ENCODE results near the gene SMIM21.

GRCh38 chr18:75362435-75362834, 65.1 kb downstream of the SMIM21 start:
- TF ChIP-seq, protein P1, sequence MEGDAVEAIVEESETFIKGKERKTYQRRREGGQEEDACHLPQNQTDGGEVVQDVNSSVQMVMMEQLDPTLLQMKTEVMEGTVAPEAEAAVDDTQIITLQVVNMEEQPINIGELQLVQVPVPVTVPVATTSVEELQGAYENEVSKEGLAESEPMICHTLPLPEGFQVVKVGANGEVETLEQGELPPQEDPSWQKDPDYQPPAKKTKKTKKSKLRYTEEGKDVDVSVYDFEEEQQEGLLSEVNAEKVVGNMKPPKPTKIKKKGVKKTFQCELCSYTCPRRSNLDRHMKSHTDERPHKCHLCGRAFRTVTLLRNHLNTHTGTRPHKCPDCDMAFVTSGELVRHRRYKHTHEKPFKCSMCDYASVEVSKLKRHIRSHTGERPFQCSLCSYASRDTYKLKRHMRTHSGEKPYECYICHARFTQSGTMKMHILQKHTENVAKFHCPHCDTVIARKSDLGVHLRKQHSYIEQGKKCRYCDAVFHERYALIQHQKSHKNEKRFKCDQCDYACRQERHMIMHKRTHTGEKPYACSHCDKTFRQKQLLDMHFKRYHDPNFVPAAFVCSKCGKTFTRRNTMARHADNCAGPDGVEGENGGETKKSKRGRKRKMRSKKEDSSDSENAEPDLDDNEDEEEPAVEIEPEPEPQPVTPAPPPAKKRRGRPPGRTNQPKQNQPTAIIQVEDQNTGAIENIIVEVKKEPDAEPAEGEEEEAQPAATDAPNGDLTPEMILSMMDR (IDR thresholded peaks at IDR 0.05), result no peak
- TF ChIP-seq POLR2A (IDR thresholded peaks at IDR 0.05), result no peak
